ENCODE data around the gene DUSP8. TPM values are rescaled to one million over a fixed set of nuclear protein-coding genes. Genes with fewer than 3 reads are reported as not detected.
"Not testable (repeated sequence)": the region's sequence is repeated elsewhere in the genome, so short reads cannot be mapped to it uniquely, and the experiment has no call there.

DUSP8 gene
- 1 to 10 TPM; 1.4 to 2.0 TPM for total RNA-seq

GRCh38 chr11:1572197-1573076 lies at the start of gene DUSP8:
Gene DUSP8 (minus strand): TSS chr11:1572271. CDS start chr11:1565826, 6,445 bp downstream.
- ChIA-PET POLR2A (interaction anchor here (1.3 kb wide), 1 partner anchor 19 kb away, joined by 5 read pairs; no protein-coding TSS in a partner anchor), CTCF (interaction anchor here (2.7 to 5.3 kb wide), 4 partner anchors 8 to 25 kb away, joined by 22 to 170 read pairs (median 44); no protein-coding TSS in a partner anchor)
- H3K4me1 Mint-ChIP-seq (ENCODE audit: low read depth): peaks cover 22% of the 10 kb centered on the region
- ATAC-seq (peak; percentile 71), DNase-seq (peak; percentile 94)
- peaks cover 2% of the 10 kb centered on the region for H3K27me3 Mint-ChIP-seq
- intact Hi-C loops (cut with micrococcal nuclease): no loop called here
- peak within 1 kb of the TSS; percentile 37 for H3K4me3 Mint-ChIP-seq
- no peak within 1 kb of the TSS for H3K27ac Mint-ChIP-seq
- H3K36me3 Mint-ChIP-seq (ENCODE audit: low read depth): no peaks in the 10 kb centered on the region
- H3K9me3 Mint-ChIP-seq: no peaks in the 10 kb centered on the region
- TF ChIP-seq CTCF (IDR thresholded peaks at IDR 0.05): no peak

GRCh38 chr11:1619449-1619848 lies 47.4 kb upstream of the DUSP8 start:
- Mint-ChIP-seq H3K9me3 (no peaks in the 10 kb centered on the region), H3K27me3 (peaks cover 23% of the 10 kb centered on the region), H3K4me3 (no peak overlapping the region), H3K4me1 (ENCODE audit: low read depth) (peaks cover 6% of the 10 kb centered on the region), H3K36me3 (ENCODE audit: low read depth) (no peaks in the 10 kb centered on the region), H3K27ac (peak overlapping the region; percentile 11)
- POLR2A ChIA-PET: no interaction called here
- intact Hi-C loops (cut with micrococcal nuclease): no loop called here
- CTCF ChIA-PET: interaction anchor here (0.8 to 3.7 kb wide), 3 partner anchors 9 to 31 kb away, joined by 3 to 24 read pairs (median 3); no protein-coding TSS in a partner anchor
- DNase-seq (peak; percentile 55), ATAC-seq (peak; percentile 90)
- TF ChIP-seq CTCF (IDR thresholded peaks at IDR 0.05): no peak

DNA sequence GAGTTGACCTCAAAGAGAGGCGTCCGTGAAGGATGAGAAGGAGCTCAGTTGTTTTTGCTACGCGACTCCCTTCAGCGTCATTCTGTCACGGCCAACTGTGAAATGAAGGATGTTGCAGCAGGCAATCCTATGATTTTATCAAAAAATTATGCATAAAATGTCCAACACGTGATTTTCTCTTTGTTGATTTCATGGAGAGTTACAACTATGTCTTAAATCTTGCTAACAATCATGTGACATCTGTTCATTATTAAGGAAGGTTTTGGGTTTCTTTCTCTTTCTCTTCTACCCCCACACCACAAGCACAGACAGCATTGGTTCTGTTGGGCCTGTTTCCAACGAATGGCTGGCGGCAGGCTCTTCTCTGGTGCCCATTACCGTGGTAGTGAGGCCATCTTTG lies 46.2 kb upstream of the DUSP8 start:
- no peak for ATAC-seq
- Mint-ChIP-seq H3K9me3 (no peaks in the 10 kb centered on the region), H3K27me3 (peaks cover 23% of the 10 kb centered on the region), H3K36me3 (ENCODE audit: low read depth) (no peaks in the 10 kb centered on the region), H3K27ac (no peak overlapping the region), H3K4me1 (ENCODE audit: low read depth) (peaks cover 6% of the 10 kb centered on the region), H3K4me3 (no peak overlapping the region)
- CTCF ChIA-PET: interaction anchor here (0.7 to 3.7 kb wide), 7 partner anchors 10 to 72 kb away, joined by 3 to 24 read pairs (median 6); partner anchors contain the start of gene KRTAP5-5
- no peak for TF ChIP-seq CTCF (IDR thresholded peaks at IDR 0.05)
- POLR2A ChIA-PET: no interaction called here
- DNase-seq: no peak
- intact Hi-C loops (cut with micrococcal nuclease): no loop called here

- no peak within 1 kb of the TSS for H3K27ac Mint-ChIP-seq
- ATAC-seq: no peak
- H3K36me3 Mint-ChIP-seq (ENCODE audit: low read depth): no peaks in the 10 kb centered on the region
- no peaks in the 10 kb centered on the region for H3K9me3 Mint-ChIP-seq
- ChIA-PET CTCF (no interaction called here), POLR2A (no interaction called here)
- H3K4me1 Mint-ChIP-seq (ENCODE audit: low read depth): peaks cover 2% of the 10 kb centered on the region
- no peak for DNase-seq
- TF ChIP-seq CTCF (IDR thresholded peaks at IDR 0.05): no peak
- intact Hi-C loops (cut with micrococcal nuclease): no loop called here
- no peak within 1 kb of the TSS for H3K4me3 Mint-ChIP-seq
- H3K27me3 Mint-ChIP-seq: peaks cover 18% of the 10 kb centered on the region
Measured at GRCh38 chr11:1608363-1608762, 36.3 kb upstream of the DUSP8 start, which contains the start of gene KRTAP5-3. Gene KRTAP5-3 (minus strand): TSS chr11:1608463. CDS start chr11:1608385, 78 bp downstream.

DNA sequence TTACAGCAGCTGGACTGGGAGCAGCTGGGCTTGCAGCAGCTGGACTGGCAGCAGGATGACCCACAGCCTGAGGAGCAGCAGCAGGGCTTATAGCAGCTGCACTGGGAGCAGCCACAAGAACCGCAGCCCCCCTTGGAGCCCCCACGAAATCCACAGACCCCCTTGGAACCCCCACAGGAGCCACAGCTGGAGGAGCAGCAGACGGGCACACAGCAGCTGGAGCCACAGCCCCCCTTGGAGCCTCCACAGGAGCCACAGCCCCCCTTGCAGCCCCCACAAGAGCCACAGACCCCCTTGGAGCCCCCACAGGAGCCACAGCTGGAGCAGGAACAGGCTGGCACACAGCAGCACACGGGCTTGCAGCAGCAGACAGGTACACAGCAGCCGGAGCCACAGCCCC lies 35.8 kb upstream of the DUSP8 start:
- POLR2A ChIA-PET; H3K4me1 Mint-ChIP-seq (ENCODE audit: low read depth); intact Hi-C loops (cut with micrococcal nuclease); H3K36me3 Mint-ChIP-seq (ENCODE audit: low read depth); CTCF ChIA-PET; H3K4me3 Mint-ChIP-seq; H3K27ac Mint-ChIP-seq; ATAC-seq; DNase-seq; H3K9me3 Mint-ChIP-seq: not testable (repeated sequence)
- H3K27me3 Mint-ChIP-seq: peaks cover 21% of the 10 kb centered on the region

DNA sequence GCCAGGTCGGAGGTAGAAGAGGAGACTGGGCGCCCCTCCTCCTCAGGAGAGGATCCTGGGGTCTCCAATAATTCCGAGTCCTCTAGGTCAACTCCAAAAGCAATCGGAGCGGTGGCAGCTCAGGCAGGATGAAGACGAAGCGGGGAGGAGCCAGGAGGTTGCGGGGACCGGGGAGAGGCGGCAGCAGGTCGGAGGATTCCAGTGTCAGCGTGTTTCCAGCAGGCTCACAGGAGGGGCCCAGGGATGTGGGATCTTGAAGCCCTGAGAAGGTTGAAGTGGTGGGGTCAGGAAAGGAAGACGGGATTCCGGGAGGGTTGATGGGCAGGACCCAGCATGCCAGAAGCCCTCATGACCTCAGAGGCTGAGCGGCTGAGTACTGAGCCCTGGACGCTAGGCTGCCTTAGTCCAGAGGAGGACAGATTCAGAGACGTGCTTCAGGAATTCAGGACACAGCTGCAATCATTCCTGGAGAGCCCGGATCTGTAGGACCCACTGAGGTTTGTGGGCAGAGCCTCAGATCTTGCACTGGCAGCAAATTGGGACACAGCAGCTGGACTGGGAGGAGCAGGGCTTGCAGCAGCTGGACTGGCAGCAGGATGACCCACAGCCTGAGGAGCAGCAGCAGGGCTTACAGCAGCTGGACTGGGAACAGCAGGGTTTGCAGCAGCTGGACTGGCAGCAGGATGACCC lies 35.2 kb upstream of the DUSP8 start:
- H3K4me3 Mint-ChIP-seq; H3K27ac Mint-ChIP-seq; POLR2A ChIA-PET; ATAC-seq; H3K36me3 Mint-ChIP-seq (ENCODE audit: low read depth); intact Hi-C loops (cut with micrococcal nuclease); H3K9me3 Mint-ChIP-seq; DNase-seq; CTCF ChIA-PET; H3K4me1 Mint-ChIP-seq (ENCODE audit: low read depth): not testable (repeated sequence)
- H3K27me3 Mint-ChIP-seq: peaks cover 24% of the 10 kb centered on the region

DNA sequence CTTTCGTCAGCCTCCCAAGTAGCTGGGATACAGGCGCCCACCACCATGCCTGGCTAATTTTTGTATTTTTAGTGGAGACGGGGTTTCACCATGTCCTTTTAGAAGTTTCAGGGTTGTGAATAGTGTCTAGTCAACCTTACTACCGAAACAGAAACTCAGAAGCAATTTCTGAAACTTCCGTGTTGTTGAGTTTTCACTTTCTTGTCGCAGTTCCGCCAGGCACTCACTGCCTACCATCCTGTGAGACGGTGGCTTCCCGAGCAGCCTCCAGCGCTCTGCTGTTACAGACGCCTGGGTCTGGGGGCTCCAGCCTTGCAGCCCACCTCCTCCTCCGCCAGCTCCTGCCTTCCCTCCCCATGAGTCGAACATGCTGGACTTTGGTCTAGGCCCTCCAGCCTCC lies 33.9 kb upstream of the DUSP8 start:
- H3K9me3 Mint-ChIP-seq; H3K36me3 Mint-ChIP-seq (ENCODE audit: low read depth); H3K27ac Mint-ChIP-seq; POLR2A ChIA-PET; H3K4me3 Mint-ChIP-seq; H3K4me1 Mint-ChIP-seq (ENCODE audit: low read depth); intact Hi-C loops (cut with micrococcal nuclease): not testable (repeated sequence)
- ATAC-seq: peak; percentile 55
- H3K27me3 Mint-ChIP-seq: peaks cover 28% of the 10 kb centered on the region
- CTCF ChIA-PET: interaction anchor here (1.4 to 1.8 kb wide), 2 partner anchors 10 to 33 kb away, joined by 4 to 5 read pairs; no protein-coding TSS in a partner anchor
- DNase-seq: peak; percentile 21
